HG03175 (cell line): ENCODE results near the gene STARD8.
"Not testable (repeated sequence)": the region's sequence is repeated elsewhere in the genome, so short reads cannot be mapped to it uniquely, and the experiment has no call there.

Experiments
- ATAC-seq: cut with Tn5 transposase; IDR thresholded peaks from one replicate; pipeline ENCODE4 v1.9.1; 2021; ENCODE audit warnings: mild to moderate bottlenecking, moderate library complexity; ENCODE audit not compliant: unreplicated experiment

The STARD8 gene

GRCh38 chrX:68717663-68718442 lies 70.4 kb downstream of the STARD8 start:
- no peak for ATAC-seq

GRCh38 chrX:68718443-68718820 lies 71.0 kb downstream of the STARD8 start:
- ATAC-seq: no peak

DNA sequence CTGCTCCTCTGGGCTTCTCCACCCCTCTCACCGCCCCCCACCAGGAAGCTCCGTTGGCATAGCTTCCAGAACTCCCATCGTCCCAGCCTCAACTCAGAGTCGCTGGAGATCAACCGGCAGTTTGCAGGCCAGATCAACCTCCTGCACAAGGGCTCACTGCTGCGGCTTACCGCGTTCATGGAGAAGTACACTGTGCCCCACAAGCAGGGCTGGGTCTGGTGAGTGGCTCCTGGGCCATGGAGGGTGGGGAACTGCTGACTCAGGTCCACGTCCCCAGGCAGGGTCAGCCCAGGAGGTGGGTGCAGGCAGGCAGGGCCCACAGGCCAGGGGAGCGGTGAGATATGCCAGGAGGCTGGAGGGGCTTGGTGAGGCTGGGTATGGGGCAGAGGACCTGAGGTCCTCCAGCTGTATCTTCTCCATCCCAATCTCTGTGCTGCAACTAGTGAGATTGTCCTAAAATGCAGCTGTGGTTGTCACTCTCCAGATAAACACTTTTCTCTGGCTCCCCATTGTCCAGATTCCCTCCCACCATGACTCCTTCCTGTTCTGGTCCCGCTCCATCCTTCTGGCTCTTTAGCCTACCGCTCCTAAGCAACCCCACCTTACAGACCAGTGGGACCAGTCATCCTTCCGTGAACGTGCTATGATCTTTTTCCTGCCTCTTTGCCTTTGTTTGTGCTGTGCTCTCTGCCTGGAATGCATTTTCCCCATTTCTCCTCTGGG lies 71.9 kb downstream of the STARD8 start:
- ATAC-seq: no peak

GRCh38 chrX:68719904-68720614 lies 72.6 kb downstream of the STARD8 start:
- ATAC-seq: no peak

DNA sequence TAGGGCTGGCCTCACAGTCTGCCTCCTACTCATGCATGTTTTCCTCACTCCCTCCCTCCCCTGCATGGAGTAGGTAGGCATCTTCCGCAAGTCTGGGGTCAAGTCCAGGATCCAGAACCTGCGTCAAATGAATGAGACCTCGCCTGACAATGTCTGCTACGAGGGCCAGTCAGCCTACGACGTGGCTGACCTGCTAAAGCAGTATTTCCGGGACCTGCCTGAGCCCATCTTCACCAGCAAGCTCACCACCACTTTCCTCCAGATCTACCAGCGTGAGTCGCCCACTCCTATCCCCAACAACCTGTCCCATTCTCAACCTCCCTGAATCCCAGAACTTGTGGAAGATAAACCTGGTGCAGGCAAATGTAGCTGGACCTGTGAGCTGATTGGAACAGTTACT lies 73.4 kb downstream of the STARD8 start:
- ATAC-seq: no peak

- ATAC-seq: no peak
Measured at GRCh38 chrX:68721546-68721945, 74.1 kb downstream of the STARD8 start.

DNA sequence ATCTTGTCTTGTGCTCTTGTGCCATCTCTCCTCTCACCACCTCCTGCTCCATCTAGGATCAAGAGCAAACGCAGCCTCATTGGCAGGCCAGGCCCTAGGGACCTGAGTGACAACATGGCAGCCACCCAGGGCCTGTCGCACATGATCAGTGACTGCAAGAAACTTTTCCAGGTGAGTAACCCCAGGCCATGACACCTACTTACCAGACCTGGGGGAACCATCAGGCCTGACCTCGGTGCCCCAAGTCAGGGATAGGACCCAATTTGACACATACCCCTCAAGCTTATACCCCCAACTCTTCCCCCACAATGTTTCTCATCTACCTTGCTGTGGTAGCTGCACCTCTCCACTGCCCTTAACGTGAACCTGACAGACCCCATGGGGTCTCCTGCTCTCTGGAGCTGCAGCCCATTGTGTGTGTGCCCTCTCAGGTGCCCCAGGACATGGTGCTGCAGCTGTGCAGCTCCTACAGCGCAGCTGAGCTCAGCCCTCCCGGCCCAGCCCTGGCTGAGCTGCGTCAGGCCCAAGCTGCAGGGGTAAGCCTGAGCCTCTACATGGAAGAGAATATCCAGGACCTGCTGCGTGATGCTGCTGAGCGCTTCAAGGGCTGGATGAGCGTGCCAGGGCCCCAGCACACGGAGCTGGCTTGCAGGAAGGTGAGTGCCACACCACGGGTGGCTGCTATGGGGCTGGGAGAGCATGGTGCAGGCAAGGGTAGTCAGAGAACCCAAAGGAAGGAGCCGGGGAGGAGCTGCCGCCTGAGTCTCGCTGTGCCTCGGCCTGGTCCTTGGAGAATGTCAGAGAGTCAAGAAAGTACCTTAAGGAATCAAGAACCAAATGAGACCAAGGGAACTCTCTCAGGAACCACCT lies 74.8 kb downstream of the STARD8 start:
- no peak for ATAC-seq

DNA sequence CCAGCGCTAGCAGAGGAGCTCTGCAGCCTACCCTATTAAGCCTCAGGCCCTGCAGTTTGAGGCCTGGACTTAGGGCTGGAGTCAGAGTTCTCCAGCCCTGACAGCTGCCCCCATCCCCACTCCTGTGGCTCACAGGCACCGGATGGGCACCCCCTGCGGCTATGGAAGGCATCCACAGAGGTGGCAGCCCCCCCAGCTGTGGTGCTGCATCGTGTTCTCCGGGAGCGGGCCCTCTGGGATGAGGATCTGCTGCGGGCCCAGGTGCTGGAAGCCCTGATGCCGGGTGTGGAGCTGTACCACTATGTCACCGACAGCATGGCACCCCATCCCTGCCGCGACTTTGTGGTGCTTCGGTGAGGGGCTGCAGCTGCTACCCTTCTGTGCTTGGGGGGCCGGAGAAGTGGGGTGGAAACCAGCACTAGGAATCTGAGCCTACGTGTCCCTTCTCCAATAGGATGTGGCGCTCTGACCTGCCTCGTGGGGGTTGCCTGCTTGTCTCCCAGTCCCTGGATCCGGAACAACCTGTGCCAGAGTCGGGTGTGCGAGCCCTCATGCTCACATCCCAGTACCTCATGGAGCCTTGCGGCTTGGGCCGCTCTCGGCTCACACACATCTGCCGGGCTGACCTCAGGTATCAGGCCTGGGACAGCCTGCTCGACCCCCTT lies 76.2 kb downstream of the STARD8 start:
- no peak for ATAC-seq

- no peak for ATAC-seq
Measured at GRCh38 chrX:68724531-68725020, 77.1 kb downstream of the STARD8 start.

GRCh38 chrX:68725756-68726365 lies 78.4 kb downstream of the STARD8 start:
- no peak for ATAC-seq

- ATAC-seq: no peak
Measured at GRCh38 chrX:68726366-68726765, 78.9 kb downstream of the STARD8 start.

GRCh38 chrX:68727696-68728095 lies 80.2 kb downstream of the STARD8 start:
- ATAC-seq: no peak

DNA sequence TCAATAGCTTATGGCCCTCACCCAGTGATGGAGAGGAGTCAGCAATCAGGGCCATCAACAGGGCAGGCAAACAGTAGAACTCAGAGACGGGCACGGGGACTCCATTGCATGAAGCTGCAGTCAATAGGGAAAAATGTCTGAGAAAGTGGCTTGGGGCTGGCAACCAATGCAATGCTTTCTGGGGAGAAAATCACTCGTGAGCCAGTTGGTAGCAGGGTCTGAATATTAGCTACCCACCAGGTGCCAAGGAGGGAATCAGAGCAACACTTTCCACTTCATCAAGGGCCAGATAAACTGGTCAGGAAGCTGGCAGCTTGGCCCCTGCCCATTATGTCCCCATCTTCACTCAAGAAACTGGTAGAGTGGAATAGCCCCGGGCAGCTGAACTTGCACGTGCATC lies 80.7 kb downstream of the STARD8 start:
- ATAC-seq: no peak

GRCh38 chrX:68731254-68731653 lies 83.8 kb downstream of the STARD8 start:
- ATAC-seq: no peak

- no peak for ATAC-seq
Measured at GRCh38 chrX:68732906-68733493, 85.5 kb downstream of the STARD8 start.

DNA sequence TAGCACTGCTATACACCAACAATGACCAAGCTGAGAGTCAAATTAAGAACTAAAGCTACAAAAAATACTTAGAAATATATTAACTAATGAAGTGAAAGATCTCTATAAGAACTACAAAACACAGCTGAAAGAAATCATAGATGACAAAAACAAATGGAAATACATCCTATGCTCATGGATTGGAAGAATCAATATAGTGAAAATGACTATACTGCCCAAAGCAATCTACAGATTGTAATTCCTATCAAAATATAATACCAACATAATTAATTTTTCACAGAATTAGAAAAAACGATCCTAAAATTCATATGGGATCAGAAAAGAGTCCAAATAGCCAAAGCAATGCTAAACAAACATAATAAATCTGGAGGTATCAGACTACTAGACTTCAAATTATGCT lies 87.8 kb downstream of the STARD8 start:
- no peak for ATAC-seq

DNA sequence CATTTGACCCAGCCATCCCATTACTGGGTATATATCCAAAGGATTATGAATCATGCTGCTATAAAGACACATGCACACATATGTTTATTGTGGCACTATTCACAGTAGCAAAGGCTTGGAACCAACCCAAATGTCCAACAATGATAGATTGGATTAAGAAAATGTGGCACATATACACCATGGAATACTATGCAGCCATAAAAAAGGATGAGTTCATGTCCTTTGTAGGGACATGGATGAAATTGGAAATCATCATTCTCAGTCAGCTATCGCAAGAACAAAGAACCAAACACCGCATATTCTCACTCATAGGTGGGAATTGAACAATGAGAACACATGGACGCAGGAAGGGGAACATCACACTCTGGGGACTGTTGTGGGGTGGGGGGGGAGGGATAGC lies 94.4 kb downstream of the STARD8 start:
- not testable (repeated sequence) for ATAC-seq

- ATAC-seq: no peak
Measured at GRCh38 chrX:68743754-68744153, 96.3 kb downstream of the STARD8 start.

DNA sequence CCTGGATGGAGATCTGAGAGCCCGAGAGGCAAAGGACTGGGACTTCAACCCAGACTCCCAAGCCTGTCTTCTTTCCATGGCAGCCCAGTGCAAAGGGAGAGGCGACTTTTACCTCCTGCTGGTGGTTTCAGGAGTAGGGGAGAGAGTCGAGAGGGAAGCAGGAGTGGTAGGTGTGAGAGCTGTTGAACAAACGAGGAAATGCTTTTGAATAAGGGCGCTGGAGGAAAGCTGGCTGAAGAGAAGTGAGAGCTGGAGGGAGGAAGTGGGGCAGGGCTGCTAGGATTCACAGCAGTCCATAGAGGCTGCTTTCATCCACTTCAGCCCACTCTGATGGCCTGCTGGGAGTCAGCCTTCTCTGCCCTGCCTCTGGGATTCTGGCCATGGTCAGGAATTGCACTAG lies 99.5 kb downstream of the STARD8 start:
- ATAC-seq: no peak
